Neural progenitor cell (in vitro differentiated cells): ENCODE measurements around the gene MUC6.

Source experiments
- EZH2phosphoT487 ChIP-seq: fragments of 200-600 bp; sonication (generic); IDR thresholded peaks from 2 replicates; pipeline ENCODE4 v1.6.1; 2017; ENCODE audit warnings: antibody characterized with exemption
- TF ChIP-seq, protein P1 (sequence below): fragments of 200-600 bp; sonication (generic); IDR thresholded peaks from 2 replicates; pipeline ENCODE4 v1.5.1; 2017; ENCODE audit warnings: antibody characterized with exemption, mild to moderate bottlenecking

- TF ChIP-seq, protein P1, sequence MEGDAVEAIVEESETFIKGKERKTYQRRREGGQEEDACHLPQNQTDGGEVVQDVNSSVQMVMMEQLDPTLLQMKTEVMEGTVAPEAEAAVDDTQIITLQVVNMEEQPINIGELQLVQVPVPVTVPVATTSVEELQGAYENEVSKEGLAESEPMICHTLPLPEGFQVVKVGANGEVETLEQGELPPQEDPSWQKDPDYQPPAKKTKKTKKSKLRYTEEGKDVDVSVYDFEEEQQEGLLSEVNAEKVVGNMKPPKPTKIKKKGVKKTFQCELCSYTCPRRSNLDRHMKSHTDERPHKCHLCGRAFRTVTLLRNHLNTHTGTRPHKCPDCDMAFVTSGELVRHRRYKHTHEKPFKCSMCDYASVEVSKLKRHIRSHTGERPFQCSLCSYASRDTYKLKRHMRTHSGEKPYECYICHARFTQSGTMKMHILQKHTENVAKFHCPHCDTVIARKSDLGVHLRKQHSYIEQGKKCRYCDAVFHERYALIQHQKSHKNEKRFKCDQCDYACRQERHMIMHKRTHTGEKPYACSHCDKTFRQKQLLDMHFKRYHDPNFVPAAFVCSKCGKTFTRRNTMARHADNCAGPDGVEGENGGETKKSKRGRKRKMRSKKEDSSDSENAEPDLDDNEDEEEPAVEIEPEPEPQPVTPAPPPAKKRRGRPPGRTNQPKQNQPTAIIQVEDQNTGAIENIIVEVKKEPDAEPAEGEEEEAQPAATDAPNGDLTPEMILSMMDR: no peak
- no peak for TF ChIP-seq EZH2phosphoT487
These were observed 29.8 kb downstream of the MUC6 start for GRCh38 chr11:1006762-1007161.
